Measurements from ENCODE around the gene NIFK.
A peak's percentile ranks its signal among the peaks of the same experiment; 100 is the strongest.

Gene NIFK

GRCh38 chr2:121689356-121689755, 47.3 kb downstream of the NIFK start:
- Histone ChIP-seq H3K27ac (ENCODE audit: low read length) (no peak overlapping the region), H3K9me3 (ENCODE audit: control insufficient read depth, low read depth, low read length) (no peaks in the 10 kb centered on the region), H3K4me3 (ENCODE audit: low read length) (no peak overlapping the region), H3K9ac (ENCODE audit: low read length) (no peak overlapping the region), H3K27me3 (ENCODE audit: control insufficient read depth, insufficient read depth, low read length) (no peaks in the 10 kb centered on the region), H3K4me1 (ENCODE audit: control insufficient read depth, low read depth, low read length) (peaks cover 18% of the 10 kb centered on the region), H3K36me3 (ENCODE audit: control insufficient read depth, low read depth, low read length) (no peaks in the 10 kb centered on the region)

- H3K27me3 ChIP-seq (ENCODE audit: control insufficient read depth, insufficient read depth, low read length) = no peaks in the 10 kb centered on the region
- H3K36me3 ChIP-seq (ENCODE audit: control insufficient read depth, low read depth, low read length) = no peaks in the 10 kb centered on the region
- peaks cover 18% of the 10 kb centered on the region for H3K4me1 ChIP-seq (ENCODE audit: control insufficient read depth, low read depth, low read length)
- no peak overlapping the region for H3K9ac ChIP-seq (ENCODE audit: low read length)
- H3K27ac ChIP-seq (ENCODE audit: low read length) = no peak overlapping the region
- peaks cover 2% of the 10 kb centered on the region for H3K9me3 ChIP-seq (ENCODE audit: control insufficient read depth, low read depth, low read length)
- no peak overlapping the region for H3K4me3 ChIP-seq (ENCODE audit: low read length)
Observed at GRCh38 chr2:121688820-121689219, 47.9 kb downstream of the NIFK start.

GRCh38 chr2:121686902-121687301, 49.8 kb downstream of the NIFK start:
- H3K27ac ChIP-seq (ENCODE audit: low read length) = no peak overlapping the region
- H3K4me1 ChIP-seq (ENCODE audit: control insufficient read depth, low read depth, low read length) = peaks cover 18% of the 10 kb centered on the region
- H3K36me3 ChIP-seq (ENCODE audit: control insufficient read depth, low read depth, low read length) = no peaks in the 10 kb centered on the region
- H3K4me3 ChIP-seq (ENCODE audit: low read length) = no peak overlapping the region
- H3K9me3 ChIP-seq (ENCODE audit: control insufficient read depth, low read depth, low read length) = peaks cover 21% of the 10 kb centered on the region
- H3K27me3 ChIP-seq (ENCODE audit: control insufficient read depth, insufficient read depth, low read length) = peaks cover 2% of the 10 kb centered on the region
- no peak overlapping the region for H3K9ac ChIP-seq (ENCODE audit: low read length)

DNA sequence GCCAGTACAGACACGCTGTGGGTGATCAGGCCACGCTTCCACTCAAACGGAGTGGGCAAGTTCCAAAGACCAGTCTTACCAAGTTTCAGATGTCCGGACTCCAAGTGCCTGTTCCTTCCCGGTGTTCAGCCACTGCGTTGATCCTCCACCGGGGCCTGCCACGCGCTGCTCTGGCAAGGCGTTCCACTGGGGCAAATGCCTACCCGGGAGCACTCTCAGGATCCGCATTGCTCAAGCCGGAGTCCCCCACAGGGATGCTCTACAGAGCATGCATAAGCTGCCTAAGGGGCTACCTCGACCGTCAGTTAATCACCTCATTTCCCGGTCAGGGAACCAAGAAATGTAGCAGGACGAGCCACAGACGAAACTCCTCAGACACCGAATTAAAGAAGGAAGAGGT, 50.5 kb downstream of the NIFK start:
- Histone ChIP-seq H3K27ac (ENCODE audit: low read length) (no peak overlapping the region), H3K36me3 (ENCODE audit: control insufficient read depth, low read depth, low read length) (no peaks in the 10 kb centered on the region), H3K4me3 (ENCODE audit: low read length) (no peak overlapping the region), H3K9ac (ENCODE audit: low read length) (no peak overlapping the region), H3K4me1 (ENCODE audit: control insufficient read depth, low read depth, low read length) (peaks cover 21% of the 10 kb centered on the region), H3K27me3 (ENCODE audit: control insufficient read depth, insufficient read depth, low read length) (peaks cover 8% of the 10 kb centered on the region), H3K9me3 (ENCODE audit: control insufficient read depth, low read depth, low read length) (peaks cover 21% of the 10 kb centered on the region)

DNA sequence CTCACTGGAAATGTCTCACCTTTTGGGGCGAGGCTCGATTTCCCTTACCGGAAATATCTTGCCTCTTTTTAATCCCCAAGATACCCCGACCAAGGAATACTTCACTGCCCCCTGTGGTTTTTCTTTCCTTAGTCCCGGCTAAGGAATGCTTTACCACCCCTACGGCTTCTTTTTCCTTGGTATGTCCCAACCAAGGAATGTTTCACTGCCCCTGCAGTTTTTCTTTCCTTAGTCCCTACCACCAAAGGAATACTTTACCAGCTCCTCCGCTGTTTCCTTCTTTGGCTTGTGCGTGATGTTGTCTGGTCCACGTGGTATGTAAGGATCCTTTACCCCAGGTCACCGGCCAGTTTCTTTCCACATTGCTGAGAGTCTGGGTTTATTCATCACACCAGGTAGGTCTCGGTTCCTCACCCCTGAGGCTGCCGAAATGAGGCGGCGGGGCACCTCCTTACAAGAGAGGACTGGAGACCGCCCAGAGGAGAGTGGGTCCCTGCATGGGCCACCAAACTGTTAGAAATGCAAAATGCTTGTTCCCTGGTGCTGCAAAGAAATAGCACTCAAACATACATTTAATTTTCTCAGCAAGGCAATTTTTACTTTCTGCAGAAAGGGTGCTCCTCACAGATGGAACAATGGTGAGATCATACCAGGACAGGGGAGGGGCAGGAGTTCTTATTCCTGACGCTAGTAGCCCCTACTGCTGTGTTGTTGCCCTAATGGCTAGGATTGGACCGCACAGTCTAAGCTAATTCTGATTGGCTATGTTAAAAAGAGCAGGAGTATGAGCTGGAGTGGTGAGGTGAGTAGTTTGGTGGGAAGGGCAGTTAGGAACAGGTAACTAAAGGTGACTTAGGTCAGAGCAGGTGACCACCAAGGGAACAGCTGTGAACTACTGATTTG, 54.0 kb downstream of the NIFK start:
- Histone ChIP-seq H3K9ac (ENCODE audit: low read length) (no peak overlapping the region), H3K9me3 (ENCODE audit: control insufficient read depth, low read depth, low read length) (peaks cover 24% of the 10 kb centered on the region), H3K4me1 (ENCODE audit: control insufficient read depth, low read depth, low read length) (peaks cover 31% of the 10 kb centered on the region), H3K36me3 (ENCODE audit: control insufficient read depth, low read depth, low read length) (no peaks in the 10 kb centered on the region), H3K4me3 (ENCODE audit: low read length) (peak overlapping the region; percentile 24), H3K27ac (ENCODE audit: low read length) (no peak overlapping the region), H3K27me3 (ENCODE audit: control insufficient read depth, insufficient read depth, low read length) (peaks cover 9% of the 10 kb centered on the region)

DNA sequence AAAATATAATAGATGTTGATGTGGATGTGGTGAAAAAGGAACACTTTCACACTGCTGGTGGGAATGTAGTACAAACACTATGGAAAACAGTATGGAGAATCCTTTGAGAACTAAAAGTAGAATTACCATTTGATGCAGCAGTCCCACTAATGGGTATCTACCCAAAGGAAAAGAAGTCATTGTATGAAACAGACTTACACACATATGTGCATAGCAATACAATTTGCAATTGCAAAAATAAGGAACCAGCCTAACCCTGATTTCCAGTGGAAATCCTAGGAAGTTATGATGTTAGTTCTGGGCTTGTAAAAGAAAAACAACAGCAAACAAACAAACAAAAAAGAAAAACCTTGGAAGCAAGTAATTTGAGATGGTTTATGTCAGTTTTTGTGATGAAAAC, 58.8 kb downstream of the NIFK start:
- Histone ChIP-seq H3K4me1 (ENCODE audit: control insufficient read depth, low read depth, low read length) (peaks cover 13% of the 10 kb centered on the region), H3K27ac (ENCODE audit: low read length) (no peak overlapping the region), H3K36me3 (ENCODE audit: control insufficient read depth, low read depth, low read length) (no peaks in the 10 kb centered on the region), H3K27me3 (ENCODE audit: control insufficient read depth, insufficient read depth, low read length) (peaks cover 9% of the 10 kb centered on the region), H3K9me3 (ENCODE audit: control insufficient read depth, low read depth, low read length) (peaks cover 17% of the 10 kb centered on the region), H3K9ac (ENCODE audit: low read length) (no peak overlapping the region), H3K4me3 (ENCODE audit: low read length) (no peak overlapping the region)
